Gastroesophageal sphincter (tissue), 3 donors: ENCODE data around the gene PTCRA.

Source experiments
- CTCF ChIP-seq, 4 experiments: fragments of 200-600 bp in 2 of 4; fragments of 450-650 bp in 2 of 4; sonication (generic) in 1 of 4; IDR thresholded peaks; one replicate each; pipeline ENCODE4 v1.5.1; 2017 to 2019; ENCODE audit warnings: antibody characterized with exemption in 4 of 4, mild to moderate bottlenecking in 2 of 4, moderate library complexity in 2 of 4
- EP300 ChIP-seq: sonication (generic); formaldehyde crosslinking; IDR thresholded peaks from one replicate; pipeline ENCODE4 v1.6.1; 2017; ENCODE audit warnings: antibody characterized with exemption, mild to moderate bottlenecking
- POLR2A ChIP-seq, 2 donors: fragments of 450-650 bp; IDR thresholded peaks; one replicate each; pipeline ENCODE4 v1.6.1; 2017; ENCODE audit warnings: antibody characterized with exemption in 2 of 2, mild to moderate bottlenecking in 2 of 2, moderate library complexity in 1 of 2
- POLR2AphosphoS5 ChIP-seq: sonication (generic); formaldehyde crosslinking; IDR thresholded peaks from one replicate; pipeline ENCODE4 v1.6.1; 2017; ENCODE audit warnings: antibody characterized with exemption

GRCh38 chr6:42969431-42969830 is 53.6 kb downstream of the PTCRA start:
- TF ChIP-seq POLR2A (IDR thresholded peaks at IDR 0.05) (no peak), EP300 (no peak), CTCF (IDR thresholded peaks at IDR 0.05) (no peak), POLR2AphosphoS5 (no peak)
